Measurements from ENCODE around the gene PDZD7. TPM values are rescaled to one million over a fixed set of nuclear protein-coding genes. Genes with fewer than 3 reads are reported as not detected.

The PDZD7 gene
- total RNA-seq, 1 donor from 2014 or later, result 1.6 TPM

GRCh38 chr10:101014966-101015581 is 15.9 kb downstream of the PDZD7 start:
- Histone ChIP-seq H3K36me3 (no peaks in the 10 kb centered on the region), H3K27ac (no peak overlapping the region), H3K27me3 (peaks cover 17% of the 10 kb centered on the region), H3K4me1 (peaks cover 24% of the 10 kb centered on the region), H3K9me3 (no peaks in the 10 kb centered on the region), H3K4me3 (no peak overlapping the region)
- DNase-seq (no peak), ATAC-seq (no peak)
- intact Hi-C loops (cut with DNase I), result no loop called here
- no peak for TF ChIP-seq CTCF (IDR thresholded peaks at IDR 0.05)

- H3K27ac ChIP-seq, result no peak overlapping the region
- H3K36me3 ChIP-seq, result no peaks in the 10 kb centered on the region
- H3K4me1 ChIP-seq, result peaks cover 24% of the 10 kb centered on the region
- no peaks in the 10 kb centered on the region for H3K9me3 ChIP-seq
- DNase-seq (peak; percentile 89), ATAC-seq (peak; percentile 78)
- intact Hi-C loops (cut with DNase I), result no loop called here
- TF ChIP-seq CTCF (IDR thresholded peaks at IDR 0.05), result peak; percentile 91
- H3K27me3 ChIP-seq, result peaks cover 17% of the 10 kb centered on the region
- H3K4me3 ChIP-seq, result no peak overlapping the region
Observed at GRCh38 chr10:101014230-101014884, 16.6 kb downstream of the PDZD7 start.

- Histone ChIP-seq H3K27me3 (peaks cover 9% of the 10 kb centered on the region), H3K27ac (no peak overlapping the region), H3K9me3 (no peaks in the 10 kb centered on the region), H3K4me3 (no peak overlapping the region), H3K36me3 (no peaks in the 10 kb centered on the region), H3K4me1 (peaks cover 20% of the 10 kb centered on the region)
- intact Hi-C loops (cut with DNase I), result no loop called here
- ATAC-seq (no peak), DNase-seq (no peak)
- TF ChIP-seq CTCF (IDR thresholded peaks at IDR 0.05), result no peak
Observed at GRCh38 chr10:101013365-101013825, 17.5 kb downstream of the PDZD7 start.

GRCh38 chr10:101012525-101013364 is 18.2 kb downstream of the PDZD7 start:
- peak; percentile 92 for ATAC-seq
- no peak overlapping the region for H3K27ac ChIP-seq
- H3K27me3 ChIP-seq, result peaks cover 9% of the 10 kb centered on the region
- peak; percentile 91 for DNase-seq
- intact Hi-C loops (cut with DNase I), result no loop called here
- H3K4me1 ChIP-seq, result peaks cover 20% of the 10 kb centered on the region
- no peak overlapping the region for H3K4me3 ChIP-seq
- TF ChIP-seq CTCF (IDR thresholded peaks at IDR 0.05), result peak; percentile 93
- no peaks in the 10 kb centered on the region for H3K36me3 ChIP-seq
- no peaks in the 10 kb centered on the region for H3K9me3 ChIP-seq

GRCh38 chr10:101011517-101012423 is 19.2 kb downstream of the PDZD7 start:
- Histone ChIP-seq H3K36me3 (peaks cover 6% of the 10 kb centered on the region), H3K9me3 (no peaks in the 10 kb centered on the region), H3K27ac (no peak overlapping the region), H3K4me3 (no peak overlapping the region), H3K27me3 (peaks cover under 1% of the 10 kb centered on the region), H3K4me1 (peaks cover 20% of the 10 kb centered on the region)
- no peak for DNase-seq
- intact Hi-C loops (cut with DNase I), result no loop called here
- ATAC-seq, result no peak
- TF ChIP-seq CTCF (IDR thresholded peaks at IDR 0.05), result peak; percentile 22
